OCI-LY7 (cell line): ENCODE results near the gene STON2. TPM values are rescaled to one million over a fixed set of nuclear protein-coding genes. Genes with fewer than 3 reads are reported as not detected.

ENCODE experiments used
- BruUV-seq: library from RNA; stranded (reverse); fragments of 400-500 nt; replicated peaks from 2 replicates; lab custom pipeline; 2021; lab: Mats Ljungman, UMichigan
- CTCF ChIA-PET: fragments of 300-600 bp; sonication (Branson Sonifier 250); formaldehyde crosslinking; loops from one replicate; lab custom pipeline; 2022; ENCODE audit warnings: antibody characterized with exemption; ENCODE audit not compliant: unreplicated experiment; lab: Charles Lee
- POLR2A ChIA-PET: fragments of 300-600 bp; sonication (Branson Sonifier 250); formaldehyde crosslinking; loops from one replicate; lab custom pipeline; 2022; ENCODE audit warnings: antibody characterized with exemption; lab: Charles Lee
- DNase-seq: peaks from one replicate; pipeline ENCODE4 v3.0.0-alpha.2; 2015; ENCODE audit warnings: low spot score
- H2AFZ ChIP-seq: fragments of 200-600 bp; sonication (generic), shearing (Covaris generic); 2 replicates; pipeline ENCODE4 v1.6.1; 2014; ENCODE audit warnings: mild to moderate bottlenecking, antibody characterized with exemption, low read length, moderate library complexity
- H3K27ac ChIP-seq: fragments of 200-600 bp; sonication (generic); 2 replicates; pipeline ENCODE4 v1.5.1; 2014; ENCODE audit warnings: mixed run types, low read depth, mild to moderate bottlenecking, moderate library complexity, low read length, inconsistent platforms; ENCODE audit not compliant: poor library complexity, severe bottlenecking
- H3K36me3 ChIP-seq: fragments of 200-600 bp; sonication (generic); 2 replicates; pipeline ENCODE4 v1.6.1; 2014; ENCODE audit warnings: mild to moderate bottlenecking, antibody characterized with exemption, low read length, moderate library complexity, mixed read lengths; ENCODE audit not compliant: insufficient read depth
- H3K4me1 ChIP-seq: fragments of 200-600 bp; sonication (generic); 2 replicates; pipeline ENCODE4 v1.5.1; 2014; ENCODE audit warnings: mild to moderate bottlenecking, low read length; ENCODE audit not compliant: insufficient read depth, poor library complexity, severe bottlenecking
- H3K4me2 ChIP-seq: fragments of 200-600 bp; sonication (generic); 2 replicates; pipeline ENCODE4 v1.6.1; 2014; ENCODE audit warnings: mild to moderate bottlenecking, low read length
- H3K4me3 ChIP-seq: fragments of 200-600 bp; sonication (generic); 2 replicates; pipeline ENCODE4 v1.5.1; 2014; ENCODE audit warnings: mild to moderate bottlenecking, low read depth, low read length; ENCODE audit not compliant: poor library complexity, severe bottlenecking
- H3K79me2 ChIP-seq: fragments of 200-600 bp; sonication (generic); 2 replicates; pipeline ENCODE4 v1.6.1; 2016; ENCODE audit warnings: low read depth, mild to moderate bottlenecking, low read length, moderate library complexity, mixed read lengths; ENCODE audit not compliant: insufficient read depth
- H3K9me2 ChIP-seq: fragments of 200-600 bp; sonication (generic); 2 replicates; pipeline ENCODE4 v1.6.1; 2016; ENCODE audit warnings: mild to moderate bottlenecking, low read length, mixed read lengths; ENCODE audit not compliant: insufficient read depth
- H3K9me3 ChIP-seq: fragments of 200-600 bp; sonication (generic); 2 replicates; pipeline ENCODE4 v1.6.1; 2014; ENCODE audit warnings: mild to moderate bottlenecking, mixed run types, low read length, mixed read lengths
- H4K20me1 ChIP-seq: fragments of 200-600 bp; sonication (generic); 2 replicates; pipeline ENCODE4 v1.6.1; 2014; ENCODE audit warnings: mild to moderate bottlenecking, antibody characterized with exemption, low read length, moderate library complexity, mixed read lengths; ENCODE audit not compliant: insufficient read depth
- CTCF ChIP-seq: fragments of 200-600 bp; sonication (generic); conservative IDR thresholded peaks from 2 replicates; pipeline ENCODE4 v1.5.1; 2014; ENCODE audit warnings: mild to moderate bottlenecking, antibody characterized with exemption, low read length, moderate library complexity, mixed read lengths
- EZH2phosphoT487 ChIP-seq: fragments of 200-600 bp; sonication (generic); IDR thresholded peaks from 2 replicates; pipeline ENCODE4 v1.6.1; 2018; ENCODE audit warnings: low read depth, borderline replicate concordance, mild to moderate bottlenecking, mixed run types, antibody characterized with exemption, low read length, moderate library complexity, mixed read lengths
- intact Hi-C: fragments of 100-400 bp; cut with micrococcal nuclease; formaldehyde crosslinking; loops from one replicate; pipeline ENCODE4 v1.10.0; 2022; ENCODE audit not compliant: unreplicated experiment
- total RNA-seq, 2 experiments: library from RNA; depleted of rRNA in 1 of 2; stranded (reverse); fragments of >200 nt in 1 of 2; shearing (Covaris generic) in 1 of 2; gene quantifications; 2 replicates each; pipeline ENCODE4 v1.2.3, GENCODE V29; 2014 to 2022

The STON2 gene
- total RNA-seq, 2 experiments from 2014 or later = 0.25 TPM; not detected in 1

- TF ChIP-seq CTCF (no peak), EZH2phosphoT487 (no peak)
- Histone ChIP-seq H3K9me2 (no peaks in the 10 kb centered on the region), H4K20me1 (no peaks in the 10 kb centered on the region), H3K4me2 (no peak overlapping the region), H3K36me3 (no peaks in the 10 kb centered on the region), H2AFZ (no peak overlapping the region), H3K27ac (no peak overlapping the region), H3K4me3 (no peak overlapping the region), H3K4me1 (no peaks in the 10 kb centered on the region), H3K79me2 (no peaks in the 10 kb centered on the region), H3K9me3 (no peaks in the 10 kb centered on the region)
- DNase-seq = no peak
- BruUV-seq = no TSS peak
- intact Hi-C loops = no loop called here
- ChIA-PET POLR2A (no interaction called here), CTCF (no interaction called here)
These were observed 88.3 kb downstream of the STON2 start for GRCh38 chr14:81311778-81312177.

GRCh38 chr14:81311141-81311540, 89.0 kb downstream of the STON2 start:
- H3K79me2 ChIP-seq = no peaks in the 10 kb centered on the region
- no peaks in the 10 kb centered on the region for H3K9me2 ChIP-seq
- no peaks in the 10 kb centered on the region for H3K9me3 ChIP-seq
- TF ChIP-seq EZH2phosphoT487 (no peak), CTCF (no peak)
- no peaks in the 10 kb centered on the region for H3K36me3 ChIP-seq
- H2AFZ ChIP-seq = no peak overlapping the region
- ChIA-PET CTCF (no interaction called here), POLR2A (interaction anchor here (0.7 kb wide), 1 partner anchor 140 kb away, joined by 3 read pairs; no protein-coding TSS in a partner anchor)
- H3K4me1 ChIP-seq = no peaks in the 10 kb centered on the region
- BruUV-seq = no TSS peak
- no peak overlapping the region for H3K4me2 ChIP-seq
- H4K20me1 ChIP-seq = no peaks in the 10 kb centered on the region
- H3K4me3 ChIP-seq = no peak overlapping the region
- H3K27ac ChIP-seq = no peak overlapping the region
- DNase-seq = no peak
- intact Hi-C loops = no loop called here

GRCh38 chr14:81310606-81311005, 89.5 kb downstream of the STON2 start:
- no peak for DNase-seq
- POLR2A ChIA-PET = interaction anchor here (0.7 kb wide), 1 partner anchor 141 kb away, joined by 3 read pairs; no protein-coding TSS in a partner anchor
- no TSS peak for BruUV-seq
- no peak overlapping the region for H3K27ac ChIP-seq
- no peaks in the 10 kb centered on the region for H3K4me1 ChIP-seq
- intact Hi-C loops = no loop called here
- H3K36me3 ChIP-seq = no peaks in the 10 kb centered on the region
- no peaks in the 10 kb centered on the region for H4K20me1 ChIP-seq
- no peak overlapping the region for H3K4me2 ChIP-seq
- no peak for TF ChIP-seq CTCF
- TF ChIP-seq EZH2phosphoT487 = no peak
- H3K79me2 ChIP-seq = no peaks in the 10 kb centered on the region
- no peak overlapping the region for H3K4me3 ChIP-seq
- CTCF ChIA-PET = no interaction called here
- no peaks in the 10 kb centered on the region for H3K9me3 ChIP-seq
- H3K9me2 ChIP-seq = no peaks in the 10 kb centered on the region
- no peak overlapping the region for H2AFZ ChIP-seq
